Bronchial smooth muscle cell (primary cell): ENCODE measurements around the gene FSHB. TPM values are rescaled to one million over a fixed set of nuclear protein-coding genes. Genes with fewer than 3 reads are reported as not detected.

Source experiments
- total RNA-seq: library from RNA; depleted of rRNA; stranded (reverse); fragments of >200 nt; gene quantifications from 2 replicates; pipeline ENCODE4 v1.2.1, GENCODE V29; 2014

Gene FSHB
- not detected in 2 replicates for total RNA-seq

GRCh38 chr11:30230714-30231113 is at the start of gene FSHB:
Gene FSHB, plus strand, starts transcription at chr11:30231014. Its CDS starts 889 bp downstream, at chr11:30231903.

Other genes starting within 250 kb of the FSHB start
- not detected in 2 replicates for gene KCNA4, start 214.0 kb upstream of the FSHB start, total RNA-seq
- 22.0 and 31.4 TPM in 2 replicates for gene ARL14EP, start 92.1 kb downstream of the FSHB start, total RNA-seq